GM18520 (cell line): ENCODE data around the gene DCP1B.

Source experiments
- ATAC-seq: cut with Tn5 transposase; IDR thresholded peaks from one replicate; pipeline ENCODE4 v1.9.1; 2021; ENCODE audit not compliant: unreplicated experiment

DCP1B gene

GRCh38 chr12:1935700-1936378 lies 68.4 kb downstream of the DCP1B start:
- no peak for ATAC-seq

DNA sequence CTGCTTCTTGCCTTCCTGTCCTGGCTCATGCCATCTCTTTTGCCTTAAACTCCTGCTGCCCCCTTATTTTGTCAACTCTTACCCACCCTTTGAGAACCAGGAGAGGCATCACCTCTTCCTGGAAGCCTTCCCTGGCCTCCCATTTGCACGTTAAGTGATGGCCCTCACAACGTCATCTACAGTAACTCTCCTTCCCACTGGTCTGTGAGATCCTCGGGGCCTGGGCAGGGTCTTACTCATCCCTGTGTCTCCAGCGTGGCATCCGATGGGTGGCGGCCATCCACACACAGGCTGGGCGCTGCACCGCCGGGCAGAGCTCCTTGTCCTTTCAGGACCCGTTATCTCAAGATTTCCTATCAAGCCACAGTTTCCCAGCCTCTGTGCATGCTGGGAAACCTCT lies 69.0 kb downstream of the DCP1B start:
- ATAC-seq, result no peak

- ATAC-seq, result no peak
Observed at GRCh38 chr12:1934831-1935230, 69.4 kb downstream of the DCP1B start.

GRCh38 chr12:1934068-1934467 lies 70.2 kb downstream of the DCP1B start:
- no peak for ATAC-seq

- no peak for ATAC-seq
Observed at GRCh38 chr12:1933342-1934051, 70.8 kb downstream of the DCP1B start.

DNA sequence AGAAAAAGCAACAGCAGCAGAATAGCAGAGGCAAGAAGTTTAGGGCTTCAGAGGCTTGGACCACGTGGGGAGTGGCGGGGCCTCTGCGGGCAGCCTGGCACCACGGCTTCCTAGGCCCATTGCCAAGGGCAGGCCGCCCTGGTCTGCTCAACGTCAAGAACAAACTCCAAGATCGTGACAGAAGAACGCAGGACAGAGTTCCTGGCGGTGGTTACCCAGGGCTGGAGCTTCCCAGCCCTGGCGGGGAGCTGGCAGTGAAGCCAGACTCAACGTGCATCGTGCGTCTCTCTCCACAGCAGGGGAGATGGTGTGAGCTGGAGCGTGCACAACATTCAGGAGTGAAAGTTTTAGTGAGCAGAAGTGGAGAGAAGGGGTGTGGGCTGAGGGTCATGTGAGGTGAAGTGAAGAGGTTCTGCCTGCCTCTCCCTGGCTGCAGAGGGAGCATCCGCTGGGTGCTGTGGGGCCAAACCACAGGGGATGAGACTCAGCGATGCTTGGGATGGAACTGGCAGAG lies 71.9 kb downstream of the DCP1B start:
- no peak for ATAC-seq

DNA sequence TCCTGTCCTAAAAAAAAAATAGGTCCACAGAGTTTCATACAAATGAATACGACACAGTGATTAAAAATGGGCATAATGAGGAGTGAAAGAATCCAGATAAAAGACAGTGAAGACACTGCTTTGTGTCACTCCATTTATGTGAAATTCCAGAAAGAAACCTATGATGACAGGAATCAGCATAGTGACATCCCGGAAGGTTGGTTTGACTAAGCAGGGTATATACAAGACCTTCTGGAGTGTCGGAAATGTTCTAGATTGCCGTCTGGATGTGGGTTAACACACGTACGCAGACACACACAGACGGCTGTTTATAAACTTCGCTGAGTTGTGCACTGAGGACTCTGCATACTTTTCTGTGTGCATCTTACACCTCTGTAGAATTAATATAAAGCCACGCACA lies 72.6 kb downstream of the DCP1B start:
- ATAC-seq, result no peak

GRCh38 chr12:1930803-1931597 lies 73.3 kb downstream of the DCP1B start:
- no peak for ATAC-seq

DNA sequence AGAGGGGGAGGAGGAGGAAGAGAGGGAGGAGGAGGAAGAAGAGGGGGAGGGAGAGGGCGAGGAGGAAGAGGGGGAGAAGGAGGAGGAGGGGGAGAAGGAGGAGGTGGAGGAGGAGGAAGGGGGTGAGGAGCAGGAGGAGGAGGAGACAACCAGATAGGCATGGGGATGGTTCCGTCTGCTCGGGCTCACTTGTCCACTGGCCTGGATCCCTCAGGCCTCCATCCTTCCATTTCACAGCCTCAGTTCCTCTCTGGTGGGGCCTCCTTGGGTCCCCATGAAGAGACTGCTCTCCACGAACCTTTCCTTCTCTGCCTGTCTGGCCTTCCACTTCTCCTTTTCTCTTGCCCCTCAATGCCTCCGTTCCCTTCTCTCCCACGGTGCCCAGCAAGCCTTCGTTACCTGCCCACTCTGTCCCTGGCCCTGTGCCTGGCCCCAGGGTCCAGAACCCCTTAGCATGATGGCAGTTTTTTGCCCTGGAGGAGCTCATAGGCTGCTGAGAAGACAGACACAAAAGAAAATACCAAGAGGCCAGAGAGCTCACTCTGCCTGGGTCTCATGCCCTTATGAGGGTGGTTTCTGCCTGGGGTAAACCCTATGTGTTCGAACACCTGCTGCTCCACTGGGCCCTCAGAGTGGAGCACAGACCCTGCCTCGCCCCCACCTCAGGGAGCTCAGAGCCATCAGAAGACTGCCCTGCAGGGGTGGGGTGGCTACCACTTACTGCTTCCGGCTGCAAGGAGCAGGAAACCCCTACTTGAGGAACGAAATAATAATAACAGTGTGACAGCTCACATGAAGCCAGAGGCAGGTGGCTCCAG lies 74.1 kb downstream of the DCP1B start:
- no peak for ATAC-seq

GRCh38 chr12:1929241-1929984 lies 74.8 kb downstream of the DCP1B start:
- ATAC-seq, result no peak

- ATAC-seq, result no peak
Observed at GRCh38 chr12:1928439-1929121, 75.7 kb downstream of the DCP1B start.

DNA sequence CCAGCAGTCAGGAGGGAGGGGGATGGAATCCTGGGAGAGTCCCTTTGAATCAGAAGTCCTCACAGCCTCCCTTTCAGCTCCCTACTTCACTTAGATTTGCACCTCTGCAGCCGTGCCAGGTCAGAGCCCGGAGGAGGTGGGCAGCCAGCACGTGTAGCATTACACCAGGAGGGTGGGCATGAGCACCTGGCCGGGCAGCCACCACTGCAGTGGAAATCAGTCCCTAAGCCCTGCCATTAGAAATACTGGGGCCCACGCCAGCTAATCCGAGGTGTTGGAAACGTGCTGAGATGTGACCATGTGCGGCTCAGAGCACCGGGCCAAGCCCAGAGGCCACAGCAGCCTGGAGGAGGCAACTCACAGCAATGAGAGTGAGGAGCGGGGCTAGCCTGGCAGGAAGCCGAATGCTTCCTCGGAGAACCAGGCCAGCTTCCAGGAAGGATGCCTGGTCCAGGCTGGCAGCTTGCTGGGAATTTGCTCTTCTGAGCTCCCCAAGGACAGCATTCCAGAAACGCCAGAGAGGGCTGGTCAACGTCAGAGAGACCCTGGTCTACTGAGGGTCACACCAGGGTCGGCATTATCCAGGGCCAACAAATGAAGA lies 76.4 kb downstream of the DCP1B start:
- no peak for ATAC-seq

DNA sequence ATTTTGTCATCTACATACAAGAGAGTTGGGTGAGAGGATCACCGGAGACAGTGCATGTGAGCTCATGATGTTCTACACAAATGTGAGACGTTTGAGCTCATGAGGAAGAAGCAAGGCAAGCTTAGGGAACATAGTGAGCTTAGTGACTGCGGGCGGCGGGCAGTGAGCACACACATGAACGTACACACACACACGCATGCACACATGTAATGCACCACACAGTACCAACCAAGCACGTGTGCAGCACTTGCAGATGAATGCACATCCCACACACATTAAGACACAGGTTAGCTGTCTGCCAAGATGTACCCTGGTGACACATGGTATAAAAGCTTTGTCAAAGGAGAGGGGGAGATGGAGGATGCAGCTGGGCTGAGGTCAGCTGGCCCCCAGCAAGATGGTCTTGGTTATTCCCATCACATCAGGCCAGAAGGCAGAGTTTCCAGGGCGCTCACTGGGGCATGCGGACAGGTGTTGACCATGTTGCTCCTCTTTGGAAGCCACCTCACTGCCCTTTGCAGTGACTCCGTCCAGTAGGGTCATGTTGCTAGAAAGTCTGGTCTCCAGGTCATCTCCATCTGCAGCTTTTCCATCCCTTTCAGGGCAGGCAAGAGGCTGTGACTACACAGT lies 77.1 kb downstream of the DCP1B start:
- no peak for ATAC-seq

- no peak for ATAC-seq
Observed at GRCh38 chr12:1926251-1926657, 78.0 kb downstream of the DCP1B start.

GRCh38 chr12:1925684-1926006 lies 78.6 kb downstream of the DCP1B start:
- ATAC-seq, result no peak

DNA sequence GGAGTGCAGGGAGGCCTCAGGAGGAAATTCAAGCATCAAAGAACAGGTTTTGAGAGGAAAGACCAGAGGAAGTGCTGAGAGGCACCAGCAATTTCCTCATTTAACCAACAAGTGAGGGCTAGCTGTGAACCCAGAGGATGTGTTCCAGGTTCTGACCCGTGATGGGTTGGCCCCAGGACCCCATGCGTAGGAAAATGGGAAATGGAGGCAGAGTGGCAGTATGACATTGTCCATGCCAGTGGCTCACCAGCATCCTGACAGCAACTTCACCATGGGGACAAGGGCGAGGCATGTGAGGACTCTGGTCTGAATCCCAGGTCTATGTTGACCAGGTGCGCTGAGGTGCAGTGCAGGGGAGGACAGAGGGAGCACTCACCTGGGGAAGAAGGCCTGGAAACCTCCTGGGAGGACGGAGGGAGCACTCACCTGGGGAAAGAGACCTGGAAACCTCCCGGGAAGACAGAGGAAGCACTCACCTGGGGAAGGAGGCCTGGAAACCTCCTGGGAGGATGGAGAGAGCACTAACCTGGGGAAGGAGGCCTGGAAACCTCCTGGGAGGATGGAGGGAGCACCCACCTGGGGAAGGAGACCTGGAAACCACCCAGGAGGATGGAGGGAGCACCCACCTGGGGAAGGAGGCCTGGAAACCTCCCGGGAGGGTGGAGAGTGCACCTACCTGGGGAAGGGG lies 79.1 kb downstream of the DCP1B start:
- ATAC-seq, result no peak

DNA sequence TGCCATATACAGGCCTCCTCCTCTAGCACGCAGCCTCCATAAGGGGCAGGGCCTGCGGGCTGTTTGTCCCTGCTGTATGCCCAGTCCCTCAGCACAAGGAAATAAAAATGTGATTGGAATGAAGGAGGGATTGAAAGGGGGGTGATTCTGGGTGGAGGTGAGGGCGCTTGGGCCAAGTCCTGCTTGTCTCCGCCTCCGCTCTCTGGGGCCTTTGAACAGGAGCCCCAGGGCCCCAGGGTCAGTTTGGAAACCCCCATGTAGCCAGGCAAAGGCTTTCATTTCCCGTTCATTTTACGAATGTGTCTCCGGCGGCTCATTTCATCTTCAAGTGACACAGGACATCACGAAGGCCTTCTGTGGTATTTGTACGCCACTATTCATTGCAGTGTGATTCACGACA lies 81.3 kb downstream of the DCP1B start:
- ATAC-seq, result no peak

GRCh38 chr12:1922075-1922709 lies 82.1 kb downstream of the DCP1B start:
- ATAC-seq, result no peak
